Left hindlimb (tissue), 1 donor: Measurements from ENCODE around the gene SLC22A12.
A peak's percentile ranks its signal among the peaks of the same experiment; 100 is the strongest.

Source experiments
- DNase-seq: peaks from one replicate; pipeline ENCODE4 v3.0.0-alpha.2; 2018

SLC22A12 gene

GRCh38 chr11:64563966-64564365 lies 27.1 kb upstream of the SLC22A12 start:
- DNase-seq = no peak

- DNase-seq = no peak
These were observed 26.6 kb upstream of the SLC22A12 start for GRCh38 chr11:64564419-64564818.

- no peak for DNase-seq
These were observed 25.8 kb upstream of the SLC22A12 start for GRCh38 chr11:64564947-64565889.

- no peak for DNase-seq
These were observed 24.7 kb upstream of the SLC22A12 start for GRCh38 chr11:64566042-64566914.

- DNase-seq = no peak
These were observed 23.8 kb upstream of the SLC22A12 start for GRCh38 chr11:64566915-64567891.

- no peak for DNase-seq
These were observed 22.9 kb upstream of the SLC22A12 start for GRCh38 chr11:64568041-64568571.

- DNase-seq = no peak
These were observed 22.4 kb upstream of the SLC22A12 start for GRCh38 chr11:64568584-64569140.

- no peak for DNase-seq
These were observed 21.6 kb upstream of the SLC22A12 start for GRCh38 chr11:64569300-64569970.

GRCh38 chr11:64570341-64570740 lies 20.7 kb upstream of the SLC22A12 start:
- no peak for DNase-seq

GRCh38 chr11:64571050-64571409 lies 20.0 kb upstream of the SLC22A12 start:
- no peak for DNase-seq

- no peak for DNase-seq
These were observed 19.5 kb upstream of the SLC22A12 start for GRCh38 chr11:64571410-64572091.

- DNase-seq = no peak
These were observed 18.9 kb upstream of the SLC22A12 start for GRCh38 chr11:64572143-64572542.

- DNase-seq = peak; percentile 5
These were observed 13.8 kb upstream of the SLC22A12 start for GRCh38 chr11:64577202-64577601.

GRCh38 chr11:64580412-64580811 lies 10.6 kb upstream of the SLC22A12 start:
- peak; percentile 73 for DNase-seq

GRCh38 chr11:64581057-64581523 lies 9.9 kb upstream of the SLC22A12 start:
- peak; percentile 15 for DNase-seq

- no peak for DNase-seq
These were observed 8.1 kb upstream of the SLC22A12 start for GRCh38 chr11:64582885-64583284.

GRCh38 chr11:64583296-64584262 lies 7.4 kb upstream of the SLC22A12 start:
- DNase-seq = peak; percentile 20

GRCh38 chr11:64585150-64585549 lies 5.9 kb upstream of the SLC22A12 start:
- DNase-seq = no peak

- no peak for DNase-seq
These were observed 4.7 kb upstream of the SLC22A12 start for GRCh38 chr11:64586366-64586765.
